VCaP (cell line): ENCODE data around the gene SSBP4.

Source experiments
- H3K27ac ChIP-seq: fragments of 450-650 bp; 2 replicates; pipeline ENCODE4 v1.5.1; 2017
- CTCF ChIP-seq: fragments of 450-650 bp; conservative IDR thresholded peaks from 2 replicates; pipeline ENCODE4 v1.5.1; 2017; ENCODE audit warnings: mild to moderate bottlenecking, moderate library complexity

The SSBP4 gene

GRCh38 chr19:18474366-18474887, 55.2 kb downstream of the SSBP4 start:
- TF ChIP-seq CTCF: no peak
- no peak overlapping the region for H3K27ac ChIP-seq

GRCh38 chr19:18475004-18475453, 55.8 kb downstream of the SSBP4 start:
- no peak for TF ChIP-seq CTCF
- H3K27ac ChIP-seq: no peak overlapping the region

- no peak overlapping the region for H3K27ac ChIP-seq
- TF ChIP-seq CTCF: no peak
These were observed 56.6 kb downstream of the SSBP4 start for GRCh38 chr19:18475762-18476331.

- no peak overlapping the region for H3K27ac ChIP-seq
- no peak for TF ChIP-seq CTCF
These were observed 57.4 kb downstream of the SSBP4 start for GRCh38 chr19:18476507-18477041.

GRCh38 chr19:18477042-18477779, 58.0 kb downstream of the SSBP4 start:
- TF ChIP-seq CTCF: peak; percentile 36; the same call in 1 of the 2 replicates
- no peak overlapping the region for H3K27ac ChIP-seq

GRCh38 chr19:18477974-18478373, 58.8 kb downstream of the SSBP4 start:
- no peak for TF ChIP-seq CTCF
- no peak overlapping the region for H3K27ac ChIP-seq

GRCh38 chr19:18478545-18479311, 59.5 kb downstream of the SSBP4 start:
- no peak overlapping the region for H3K27ac ChIP-seq
- TF ChIP-seq CTCF: no peak
